WI38 (cell line): Measurements from ENCODE around the gene PHGDH.

Source experiments
- H3K4me3 ChIP-seq: 2 replicates; pipeline ENCODE4 v1.5.1; 2011; ENCODE audit warnings: low read depth, mild to moderate bottlenecking, control low read depth, low read length
- TF ChIP-seq, protein P1 (sequence below): IDR thresholded peaks from 2 replicates; pipeline ENCODE4 v1.5.1; 2012; ENCODE audit warnings: low read depth, mild to moderate bottlenecking, control low read depth, low read length

PHGDH gene

DNA sequence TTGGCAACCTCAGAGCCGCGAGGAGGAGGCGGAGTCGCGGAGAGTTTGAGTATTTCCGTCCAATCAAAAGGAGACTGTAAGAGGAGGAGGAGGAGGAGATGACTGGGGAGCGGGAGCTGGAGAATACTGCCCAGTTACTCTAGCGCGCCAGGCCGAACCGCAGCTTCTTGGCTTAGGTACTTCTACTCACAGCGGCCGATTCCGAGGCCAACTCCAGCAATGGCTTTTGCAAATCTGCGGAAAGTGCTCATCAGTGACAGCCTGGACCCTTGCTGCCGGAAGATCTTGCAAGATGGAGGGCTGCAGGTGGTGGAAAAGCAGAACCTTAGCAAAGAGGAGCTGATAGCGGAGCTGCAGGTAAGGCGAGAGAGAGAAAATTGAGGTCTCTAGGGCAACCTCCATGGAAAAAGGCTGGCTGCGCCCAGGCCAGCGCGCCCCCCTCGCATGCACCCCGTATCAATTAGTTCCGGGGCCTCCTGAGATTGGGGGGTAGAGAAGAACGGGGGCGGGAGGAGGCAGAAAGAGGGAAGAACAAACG lies at the start of gene PHGDH:
PHGDH (plus strand) TSS at position 131 of the 538 bp plus-strand sequence; CDS start at position 220, 89 bp downstream.
- TF ChIP-seq, protein P1, sequence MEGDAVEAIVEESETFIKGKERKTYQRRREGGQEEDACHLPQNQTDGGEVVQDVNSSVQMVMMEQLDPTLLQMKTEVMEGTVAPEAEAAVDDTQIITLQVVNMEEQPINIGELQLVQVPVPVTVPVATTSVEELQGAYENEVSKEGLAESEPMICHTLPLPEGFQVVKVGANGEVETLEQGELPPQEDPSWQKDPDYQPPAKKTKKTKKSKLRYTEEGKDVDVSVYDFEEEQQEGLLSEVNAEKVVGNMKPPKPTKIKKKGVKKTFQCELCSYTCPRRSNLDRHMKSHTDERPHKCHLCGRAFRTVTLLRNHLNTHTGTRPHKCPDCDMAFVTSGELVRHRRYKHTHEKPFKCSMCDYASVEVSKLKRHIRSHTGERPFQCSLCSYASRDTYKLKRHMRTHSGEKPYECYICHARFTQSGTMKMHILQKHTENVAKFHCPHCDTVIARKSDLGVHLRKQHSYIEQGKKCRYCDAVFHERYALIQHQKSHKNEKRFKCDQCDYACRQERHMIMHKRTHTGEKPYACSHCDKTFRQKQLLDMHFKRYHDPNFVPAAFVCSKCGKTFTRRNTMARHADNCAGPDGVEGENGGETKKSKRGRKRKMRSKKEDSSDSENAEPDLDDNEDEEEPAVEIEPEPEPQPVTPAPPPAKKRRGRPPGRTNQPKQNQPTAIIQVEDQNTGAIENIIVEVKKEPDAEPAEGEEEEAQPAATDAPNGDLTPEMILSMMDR: no peak
- H3K4me3 ChIP-seq: peak within 1 kb of the TSS; percentile 82

DNA sequence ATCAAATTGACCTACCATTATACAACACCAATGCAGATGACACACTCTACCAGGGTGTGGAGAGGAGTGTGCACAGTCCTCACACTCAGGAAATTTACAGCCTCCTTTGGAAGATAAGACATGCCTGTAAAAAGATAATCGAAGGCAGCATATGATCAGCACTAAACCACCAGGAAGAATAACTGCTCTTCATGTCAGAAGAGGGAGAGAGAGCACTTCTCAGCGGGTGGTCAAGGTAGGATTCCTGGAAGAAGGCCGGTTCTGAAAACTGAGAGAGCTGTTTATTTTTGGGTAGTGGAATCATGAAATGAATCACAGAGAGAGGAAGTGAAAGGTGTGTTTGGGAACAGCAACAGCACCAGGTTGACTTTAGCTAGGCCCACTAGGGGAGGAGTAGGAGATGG lies 49.7 kb upstream of the PHGDH start:
- TF ChIP-seq, protein P1: no peak
- H3K4me3 ChIP-seq: no peak overlapping the region

- TF ChIP-seq, protein P1: no peak
- no peak overlapping the region for H3K4me3 ChIP-seq
These were observed 47.7 kb upstream of the PHGDH start for GRCh38 chr1:119664067-119664466.

DNA sequence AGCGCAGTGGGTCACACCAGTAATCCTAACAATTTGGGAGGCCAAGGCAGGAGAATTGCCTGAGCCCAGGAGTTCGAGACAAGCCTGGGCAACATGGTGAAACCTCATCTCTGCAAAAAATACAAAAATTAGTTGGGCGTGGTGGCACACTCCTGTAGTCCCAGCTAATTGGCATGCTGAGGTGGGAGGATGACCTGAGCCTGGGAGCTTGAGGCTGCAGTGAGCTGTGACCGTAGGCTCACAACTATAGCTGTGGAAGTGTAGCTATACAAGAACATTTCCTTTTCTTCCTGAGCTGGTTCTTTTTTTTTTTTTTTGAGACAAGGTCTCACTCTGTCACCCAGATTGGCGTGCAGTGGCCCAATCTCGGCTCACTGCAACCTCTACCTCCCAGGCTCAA lies 44.6 kb upstream of the PHGDH start:
- TF ChIP-seq, protein P1: no peak
- no peak overlapping the region for H3K4me3 ChIP-seq

GRCh38 chr1:119670898-119671297 lies 40.8 kb upstream of the PHGDH start:
- H3K4me3 ChIP-seq: no peak overlapping the region
- TF ChIP-seq, protein P1: no peak

DNA sequence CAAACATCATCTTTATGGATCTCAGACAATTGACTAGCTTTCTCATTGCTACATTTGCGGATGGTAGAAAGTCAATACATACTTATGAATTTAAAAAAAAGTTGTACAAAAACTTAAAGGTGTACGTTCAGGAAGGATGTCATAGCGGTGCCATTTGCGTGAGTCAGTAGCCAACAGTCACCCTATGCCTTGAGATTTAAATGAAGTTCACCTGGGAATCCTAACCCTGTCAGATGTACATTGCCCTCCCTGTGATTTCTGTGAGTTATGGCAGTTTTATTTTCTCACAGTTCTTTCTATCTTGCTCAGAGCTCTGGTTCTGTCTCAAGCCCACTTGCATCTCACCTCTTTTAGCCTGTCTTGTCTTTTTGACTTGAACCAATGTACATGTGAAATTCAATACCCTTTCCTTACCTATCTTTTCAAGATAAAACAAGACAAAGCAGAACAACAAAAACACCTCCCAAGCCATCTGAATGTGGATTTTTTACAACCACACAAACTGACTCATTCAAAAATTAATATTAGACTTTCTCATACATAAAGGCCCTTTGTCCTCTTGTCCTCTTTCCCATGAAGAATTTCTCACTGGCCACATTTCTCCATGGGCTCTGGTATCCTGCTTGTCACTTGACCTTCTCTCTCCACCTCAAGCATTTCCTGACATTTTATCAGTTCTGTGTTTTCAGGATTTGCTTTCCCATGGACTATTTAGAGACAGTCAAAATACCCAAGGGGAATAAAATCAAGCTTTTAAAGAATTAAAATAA lies 38.4 kb upstream of the PHGDH start:
- H3K4me3 ChIP-seq: no peak overlapping the region
- TF ChIP-seq, protein P1: no peak

DNA sequence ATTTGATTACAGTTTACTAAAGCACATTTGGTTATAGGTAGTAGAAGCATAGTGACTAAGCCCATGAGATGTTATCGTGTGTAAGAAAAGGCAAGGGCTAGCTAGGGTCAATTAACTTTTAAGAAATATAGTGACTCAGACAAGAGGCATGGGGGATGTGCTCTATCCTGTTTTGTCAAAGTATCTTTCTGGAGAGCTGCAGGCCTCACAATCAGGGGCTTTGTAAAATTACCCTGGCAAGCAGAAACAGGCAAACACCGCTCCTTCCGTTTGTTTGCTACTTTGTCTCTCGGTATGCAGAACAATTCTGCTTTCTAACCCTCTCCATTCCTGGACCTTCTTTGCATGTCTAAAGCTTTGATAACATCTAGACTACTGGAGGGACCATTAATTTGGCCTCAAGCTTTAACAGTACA lies 37.6 kb upstream of the PHGDH start:
- no peak overlapping the region for H3K4me3 ChIP-seq

More for the DNA sequence above, 37.6 kb upstream of the PHGDH start:
- TF ChIP-seq, protein P1: no peak
